ENCODE measurements around the gene BMPR1A.
"Not testable (repeated sequence)": the region's sequence is repeated elsewhere in the genome, so short reads cannot be mapped to it uniquely, and the experiment has no call there.

Gene BMPR1A

GRCh38 chr10:86898511-86898910 is 142.1 kb downstream of the BMPR1A start:
- DNase-seq: no peak

GRCh38 chr10:86899132-86899531 is 142.7 kb downstream of the BMPR1A start:
- no peak for DNase-seq

DNA sequence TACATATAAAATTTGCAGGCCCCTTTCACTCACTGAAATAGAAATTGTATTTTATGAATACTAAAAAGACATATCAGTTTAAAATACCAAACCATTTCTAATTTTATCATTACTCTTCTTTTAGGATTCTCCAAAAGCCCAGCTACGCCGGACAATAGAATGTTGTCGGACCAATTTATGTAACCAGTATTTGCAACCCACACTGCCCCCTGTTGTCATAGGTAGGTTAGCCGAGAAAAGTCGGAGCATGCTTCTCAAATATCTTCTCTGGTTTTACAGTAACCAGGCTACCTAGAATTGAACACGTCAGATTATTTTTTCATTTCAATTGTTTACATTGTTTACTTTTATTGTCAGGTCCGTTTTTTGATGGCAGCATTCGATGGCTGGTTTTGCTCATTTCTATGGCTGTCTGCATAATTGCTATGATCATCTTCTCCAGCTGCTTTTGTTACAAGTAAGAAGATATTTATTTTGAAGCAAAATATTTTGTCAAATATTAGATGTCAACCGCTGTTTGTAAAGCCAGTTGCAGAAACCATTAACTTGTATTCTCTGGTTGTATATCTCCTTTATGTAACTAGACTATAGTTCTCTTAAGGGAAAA is 143.4 kb downstream of the BMPR1A start:
- no peak for DNase-seq

DNA sequence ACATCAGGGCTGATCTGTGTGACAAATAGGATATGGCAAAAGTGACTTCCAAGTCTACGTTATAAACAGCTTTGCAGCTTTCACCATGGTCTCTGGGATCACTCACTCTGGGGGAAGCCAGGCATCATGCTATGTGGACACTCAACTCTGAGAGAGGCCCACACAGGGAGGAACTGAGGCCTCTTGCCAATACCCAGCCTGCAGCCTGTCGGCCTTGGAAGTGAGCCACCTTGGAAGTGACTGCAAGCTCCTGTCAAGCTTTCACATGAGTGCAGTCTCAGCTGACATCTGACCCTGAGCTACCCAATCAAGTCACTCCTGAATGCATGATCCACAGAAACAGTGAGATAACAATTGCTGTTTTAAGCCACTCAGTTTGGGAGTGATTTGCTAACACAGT is 144.5 kb downstream of the BMPR1A start:
- DNase-seq: no peak

DNA sequence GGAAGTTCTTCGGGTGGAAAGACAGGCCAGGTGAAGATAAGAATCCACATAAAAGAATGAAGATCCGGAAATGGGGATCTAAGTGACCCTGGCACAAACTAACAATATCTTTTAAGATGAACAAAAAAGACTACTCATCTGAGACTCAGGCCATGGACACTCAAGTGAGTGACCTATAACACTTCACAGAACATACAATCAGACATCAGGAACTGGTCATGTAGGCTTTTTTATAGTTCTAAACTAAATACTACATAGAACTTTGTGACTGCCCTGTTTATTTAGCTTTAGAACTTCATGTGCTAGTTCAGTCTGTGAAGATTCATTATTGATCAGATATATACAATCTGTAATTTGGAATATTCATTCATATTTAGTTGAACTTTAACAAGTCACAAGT is 148.2 kb downstream of the BMPR1A start:
- DNase-seq: no peak

GRCh38 chr10:86905429-86905828 is 149.0 kb downstream of the BMPR1A start:
- DNase-seq: no peak

- DNase-seq: no peak
Observed at GRCh38 chr10:86914734-86915133, 158.3 kb downstream of the BMPR1A start.

DNA sequence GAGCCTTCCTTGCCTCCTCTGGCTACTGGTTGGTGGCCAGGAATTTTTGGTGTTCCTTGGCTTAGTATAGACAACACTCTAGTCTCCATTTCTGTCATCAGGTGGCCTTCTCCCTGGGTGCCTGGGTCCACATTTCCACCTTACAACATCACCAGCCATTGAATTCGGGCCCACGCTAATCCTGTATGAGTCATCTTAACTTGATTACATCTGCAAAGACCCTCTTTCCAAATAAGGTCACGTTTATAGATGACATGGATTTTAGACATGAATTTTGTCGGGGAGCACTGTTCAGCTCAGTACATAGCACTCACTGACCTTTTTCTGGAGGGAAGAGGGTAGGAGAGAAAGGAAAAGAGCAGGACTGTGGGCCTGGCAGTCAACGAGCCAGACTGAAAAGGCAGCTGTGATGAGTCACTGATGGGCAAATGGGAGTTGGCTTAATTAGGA is 161.6 kb downstream of the BMPR1A start:
- DNase-seq: no peak

DNA sequence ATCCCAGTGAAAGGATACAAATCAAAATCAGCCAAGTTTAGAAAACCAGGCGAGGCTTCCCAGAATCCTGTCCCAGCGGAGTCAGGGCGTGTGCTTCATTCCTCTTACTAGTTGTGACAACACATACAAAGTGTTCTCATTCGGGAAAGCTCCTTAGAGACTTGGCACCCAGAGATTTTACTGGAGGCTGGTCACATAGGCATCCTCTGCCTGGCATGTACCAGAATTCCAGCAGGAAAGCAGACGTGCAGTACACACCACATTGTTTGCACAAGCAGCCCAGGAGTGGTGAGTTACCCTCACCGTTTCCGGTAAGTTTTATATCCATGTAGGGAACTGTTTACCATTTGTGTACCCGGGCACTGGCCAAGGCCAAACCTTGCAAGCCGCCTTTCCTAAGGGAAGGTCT is 166.1 kb downstream of the BMPR1A start:
- DNase-seq: no peak

DNA sequence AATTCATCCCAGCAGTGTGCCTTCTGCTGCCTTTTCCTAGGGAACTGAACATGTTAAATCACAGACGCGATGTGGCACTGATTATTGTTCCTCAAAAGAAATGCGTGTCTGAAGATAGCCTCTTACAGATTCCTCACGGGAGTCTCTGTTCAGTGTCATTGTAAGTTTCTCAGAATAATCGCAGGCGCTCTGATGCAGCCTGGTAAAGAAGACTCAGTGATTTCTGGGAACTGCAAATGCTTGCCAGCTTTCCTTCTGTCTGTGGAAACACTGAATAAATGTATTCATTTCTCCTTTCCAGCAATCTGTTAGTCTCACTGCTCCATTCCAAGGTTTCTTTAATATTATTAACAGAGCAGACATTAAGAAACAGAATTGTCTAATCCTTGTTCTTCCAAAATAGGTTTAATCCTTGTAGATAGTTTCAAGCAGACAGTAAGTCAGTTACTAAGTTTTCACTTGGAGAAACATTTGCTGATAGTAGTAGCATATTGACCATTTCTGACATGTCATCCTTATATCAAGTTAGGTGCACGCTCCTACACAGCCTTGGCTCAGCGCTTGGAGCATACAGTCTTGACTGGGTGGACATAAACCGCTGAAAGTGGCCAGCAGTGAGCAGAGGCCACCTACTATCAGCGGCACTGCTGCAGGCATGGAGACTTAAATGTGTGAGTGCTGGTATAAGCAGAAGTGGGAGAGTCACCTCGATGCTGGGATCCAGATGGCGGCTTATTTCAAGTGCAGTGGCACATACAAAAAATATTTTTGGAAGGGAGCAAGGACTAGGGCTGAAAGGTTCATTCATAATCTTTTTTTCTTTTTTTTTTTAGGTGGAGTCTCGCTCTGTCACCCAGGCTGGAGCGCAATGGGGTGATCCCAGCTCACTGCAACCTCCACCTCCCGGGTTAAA is 173.3 kb downstream of the BMPR1A start:
- DNase-seq: no peak

GRCh38 chr10:86931872-86932271 is 175.5 kb downstream of the BMPR1A start:
- no peak for DNase-seq

GRCh38 chr10:86932674-86933073 is 176.3 kb downstream of the BMPR1A start:
- no peak for DNase-seq

DNA sequence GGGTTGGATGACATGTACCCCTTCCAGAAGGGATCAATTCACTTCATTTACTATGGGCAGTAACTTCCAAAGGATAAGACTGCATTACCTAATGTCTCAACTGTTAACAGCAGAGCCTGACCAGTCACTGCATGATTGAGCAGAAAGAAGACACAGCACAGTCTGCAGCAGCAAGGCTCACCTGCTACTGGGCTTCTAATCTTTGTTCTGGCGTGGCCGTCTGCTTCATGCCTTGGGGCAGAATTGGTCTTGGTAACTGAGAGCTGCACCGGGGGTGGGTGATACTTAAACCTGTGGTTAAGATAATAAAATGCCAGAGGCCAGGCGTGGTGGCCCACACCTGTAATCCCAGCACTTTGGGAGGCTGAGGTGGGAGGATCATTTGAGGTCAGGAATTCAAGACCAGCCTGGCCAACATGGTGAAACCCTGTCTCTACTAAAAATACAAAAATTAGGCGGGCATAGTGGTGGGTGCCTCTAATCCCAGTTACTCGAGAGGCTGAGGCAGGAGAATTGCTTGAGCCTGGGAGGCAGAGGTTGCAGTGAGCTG is 177.8 kb downstream of the BMPR1A start:
- DNase-seq: not testable (repeated sequence)

DNA sequence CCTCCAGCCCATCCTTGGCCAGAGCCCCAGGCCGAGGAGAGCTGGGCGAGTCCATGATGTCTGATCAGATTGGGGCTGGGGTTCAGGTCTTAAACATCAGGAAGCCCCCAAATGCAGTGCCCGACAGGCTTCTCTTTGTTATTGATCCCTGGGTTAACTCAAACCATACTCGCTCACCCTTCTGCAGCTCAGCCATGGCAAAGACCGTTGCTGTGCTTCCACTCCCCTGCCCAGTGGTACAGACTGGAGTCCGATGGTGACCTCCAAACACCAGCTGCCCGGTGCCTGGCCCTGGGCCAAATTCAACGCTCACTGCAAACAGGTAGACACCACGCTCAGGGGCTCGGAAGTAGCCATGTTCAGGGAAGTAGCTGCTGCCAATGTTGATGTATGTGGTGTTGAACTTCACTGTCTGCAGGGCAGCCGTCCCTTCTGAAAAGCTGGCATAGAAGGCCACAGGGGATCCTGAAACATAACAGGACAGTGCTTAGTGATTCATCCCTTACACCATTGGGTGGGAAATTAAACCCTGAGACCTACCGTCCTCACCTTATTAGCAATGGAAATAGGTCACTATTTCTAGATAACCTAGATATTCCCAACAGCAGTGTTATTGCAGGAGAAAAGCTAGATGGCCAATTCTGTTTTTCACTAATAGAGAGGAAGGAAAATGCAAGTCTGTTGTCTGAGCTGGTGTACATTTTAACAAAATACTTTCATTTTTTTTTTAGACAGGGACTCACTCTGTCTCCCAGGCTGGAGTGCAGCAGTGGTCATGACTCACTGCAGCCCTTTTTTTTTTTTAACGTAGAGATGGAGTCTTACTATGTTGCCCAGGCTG is 180.5 kb downstream of the BMPR1A start:
- DNase-seq: no peak

DNA sequence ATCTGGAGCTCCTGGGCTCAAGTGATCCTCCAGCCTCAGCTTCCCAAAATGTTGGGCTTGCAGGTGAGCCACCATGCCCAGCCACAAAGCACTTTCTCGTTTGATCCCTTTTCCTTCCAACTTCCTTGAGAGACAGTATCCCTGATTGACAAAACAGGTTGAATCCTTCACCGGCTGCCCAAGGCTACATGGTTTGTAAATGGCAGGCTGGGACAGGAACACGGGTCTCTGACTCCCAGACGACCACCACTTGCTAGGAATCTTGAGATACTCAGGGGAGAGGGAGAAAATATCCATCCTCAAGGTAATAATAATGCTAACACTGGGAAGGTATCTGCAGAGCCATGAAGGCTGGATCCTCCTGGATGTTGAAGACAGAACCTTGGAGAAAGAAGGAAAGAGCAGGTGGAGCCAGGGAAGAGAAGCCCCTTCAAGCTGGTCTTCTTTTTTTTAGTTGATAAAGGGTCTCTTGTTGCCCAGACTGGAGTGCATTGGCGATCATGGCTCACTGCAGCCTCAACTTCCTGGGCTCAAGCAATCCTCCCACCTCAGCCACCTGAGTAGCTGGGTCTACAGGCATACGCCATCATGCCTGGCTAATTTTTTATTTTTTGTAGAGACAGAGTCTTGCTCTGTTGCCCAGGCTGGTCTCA is 181.2 kb downstream of the BMPR1A start:
- no peak for DNase-seq

DNA sequence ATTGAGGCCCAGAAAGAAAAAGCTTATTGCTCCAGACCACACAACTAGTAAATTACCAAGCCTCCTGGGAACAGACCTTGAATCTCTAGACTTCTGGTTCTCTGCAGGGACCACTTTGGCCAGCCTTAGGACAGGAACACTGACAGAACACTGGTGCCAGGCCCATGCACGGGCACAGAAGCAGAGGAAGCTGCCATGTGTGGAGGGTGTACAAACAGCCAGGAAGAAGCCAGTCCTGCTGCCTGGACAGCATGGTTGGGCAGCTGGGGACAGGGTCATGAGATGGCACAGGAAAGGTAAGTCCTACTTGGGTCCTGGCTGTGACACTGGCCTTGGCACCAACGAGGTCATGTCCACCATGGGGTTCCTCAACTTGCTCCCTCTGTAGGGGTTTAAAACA is 181.8 kb downstream of the BMPR1A start:
- no peak for DNase-seq

DNA sequence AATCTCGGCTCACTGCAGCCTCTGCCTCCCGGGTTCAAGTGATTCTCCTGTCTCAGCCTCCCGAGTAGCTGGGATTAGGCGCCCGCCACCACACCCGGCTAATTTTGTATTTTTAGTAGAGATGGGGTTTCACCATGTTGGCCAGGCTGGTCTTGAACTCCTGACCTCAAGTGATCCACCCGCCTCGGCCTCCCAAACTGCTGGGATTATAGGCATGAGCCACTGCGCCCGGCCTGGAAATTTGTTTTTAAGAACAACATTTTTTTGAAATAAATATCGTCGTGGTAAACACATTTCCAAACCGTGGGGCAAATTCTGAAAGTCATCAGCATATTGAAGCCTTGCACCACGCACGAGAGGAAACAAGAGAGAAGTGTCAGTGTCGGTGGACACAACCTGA is 183.7 kb downstream of the BMPR1A start:
- DNase-seq: not testable (repeated sequence)

- DNase-seq: no peak
Observed at GRCh38 chr10:86940677-86941076, 184.3 kb downstream of the BMPR1A start.

DNA sequence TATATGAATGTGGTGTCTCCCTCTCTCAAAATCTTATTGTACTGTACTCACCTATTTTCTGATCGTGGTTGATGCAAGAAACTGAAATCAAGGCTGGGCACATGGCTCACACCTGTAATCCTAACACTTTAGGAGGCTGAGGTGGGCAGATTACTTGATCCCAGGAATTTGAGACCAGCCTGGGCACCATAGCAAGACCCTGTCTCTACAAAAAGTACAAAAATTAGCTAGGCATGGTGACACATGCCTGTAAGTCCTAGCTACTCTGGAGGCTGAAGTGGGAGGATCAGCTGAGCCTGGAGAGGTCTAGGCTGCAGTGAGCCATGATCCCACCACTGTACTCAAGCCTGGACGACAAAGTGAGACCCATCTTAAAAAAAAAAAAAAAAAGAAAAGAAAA is 185.0 kb downstream of the BMPR1A start:
- no peak for DNase-seq

GRCh38 chr10:86941991-86942421 is 185.6 kb downstream of the BMPR1A start:
- DNase-seq: no peak

DNA sequence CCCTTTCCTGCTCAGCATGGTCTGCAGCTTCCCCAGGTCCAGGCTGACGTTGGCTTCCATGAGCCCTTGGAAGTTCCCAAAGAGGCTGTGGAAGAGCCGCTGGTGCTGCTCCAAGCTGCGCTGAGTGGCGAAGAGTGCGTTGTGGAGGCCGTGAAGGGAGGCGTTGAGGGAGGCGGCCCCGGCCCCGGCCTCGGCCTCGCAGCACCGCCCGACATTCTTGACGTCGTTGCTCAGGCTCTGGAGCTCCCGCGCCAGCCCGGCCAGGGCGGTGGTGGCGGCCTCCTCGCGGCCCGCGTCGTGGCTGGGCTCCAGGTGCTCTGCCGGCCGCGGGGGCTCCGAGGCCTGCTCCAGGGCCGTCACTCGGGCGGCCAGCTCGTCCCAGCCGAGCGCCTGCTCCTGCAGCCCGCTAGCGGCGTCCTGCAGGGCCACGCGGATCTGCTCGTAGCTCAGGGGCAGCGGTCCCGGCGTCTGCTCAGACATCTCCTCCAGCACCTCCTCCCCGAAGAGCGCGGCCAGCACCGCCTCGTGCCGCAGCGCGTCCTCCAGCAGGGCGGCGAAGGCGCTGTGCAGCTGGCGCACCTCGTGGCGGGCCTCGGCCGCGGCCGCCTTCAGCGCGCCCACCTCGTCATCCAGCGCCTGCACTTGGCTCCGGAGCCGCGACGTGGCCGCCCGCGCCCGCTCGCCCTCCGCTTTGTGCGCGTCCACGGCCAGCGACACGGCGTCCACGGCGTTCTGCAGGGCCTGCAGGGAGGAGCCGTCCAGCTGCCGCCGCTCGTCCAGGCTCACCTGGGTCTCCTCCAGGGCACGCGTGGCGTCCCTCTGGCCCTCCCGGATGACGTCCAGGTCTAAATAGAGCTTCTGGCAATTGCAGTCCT is 186.3 kb downstream of the BMPR1A start:
- DNase-seq: no peak
